22Rv1 (cell line): Measurements from ENCODE around the gene OR10R2.

Experiments used
- ZFX ChIP-seq: fragments of 450-650 bp; IDR thresholded peaks from 2 replicates; pipeline ENCODE4 v1.6.1; 2017; ENCODE audit warnings: antibody characterized with exemption, borderline replicate concordance
- TF ChIP-seq, protein P1 (sequence below): fragments of 450-650 bp; IDR thresholded peaks from 2 replicates; pipeline ENCODE4 v1.5.1; 2017; ENCODE audit warnings: mild to moderate bottlenecking

DNA sequence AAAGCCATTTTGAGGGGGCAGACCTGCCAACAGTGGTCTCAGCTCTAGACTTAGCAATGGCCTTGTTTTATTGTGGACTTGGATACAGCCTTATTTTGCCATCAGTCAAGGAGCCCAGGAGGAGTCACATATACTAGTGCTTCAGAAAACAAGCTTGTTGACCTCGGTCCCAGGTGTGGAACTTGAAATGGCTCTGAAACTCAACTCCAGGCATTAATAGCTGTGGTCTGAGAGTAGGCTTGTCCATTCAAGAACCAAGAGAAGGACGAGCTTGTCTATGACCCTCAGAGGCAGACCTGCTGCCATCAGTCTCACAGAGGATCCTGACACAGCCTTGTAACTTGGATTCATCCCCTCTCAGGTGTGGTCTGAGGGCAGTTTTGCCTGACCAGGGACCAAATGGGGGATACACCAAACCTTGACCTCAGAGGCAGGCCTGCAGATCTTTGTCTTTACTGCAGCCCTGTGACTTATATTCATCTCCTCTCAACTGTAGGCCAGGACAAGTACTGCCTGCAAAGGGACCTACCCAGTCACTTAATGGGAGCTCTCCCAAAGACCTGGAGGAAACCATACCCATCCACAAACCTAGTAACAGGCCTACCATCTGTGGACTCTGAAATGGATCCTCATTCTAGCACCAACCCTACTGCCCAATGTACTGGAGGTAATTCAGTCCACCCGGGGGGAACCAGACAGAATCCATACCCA lies 49.1 kb downstream of the OR10R2 start:
- no peak for TF ChIP-seq ZFX
- TF ChIP-seq, protein P1, sequence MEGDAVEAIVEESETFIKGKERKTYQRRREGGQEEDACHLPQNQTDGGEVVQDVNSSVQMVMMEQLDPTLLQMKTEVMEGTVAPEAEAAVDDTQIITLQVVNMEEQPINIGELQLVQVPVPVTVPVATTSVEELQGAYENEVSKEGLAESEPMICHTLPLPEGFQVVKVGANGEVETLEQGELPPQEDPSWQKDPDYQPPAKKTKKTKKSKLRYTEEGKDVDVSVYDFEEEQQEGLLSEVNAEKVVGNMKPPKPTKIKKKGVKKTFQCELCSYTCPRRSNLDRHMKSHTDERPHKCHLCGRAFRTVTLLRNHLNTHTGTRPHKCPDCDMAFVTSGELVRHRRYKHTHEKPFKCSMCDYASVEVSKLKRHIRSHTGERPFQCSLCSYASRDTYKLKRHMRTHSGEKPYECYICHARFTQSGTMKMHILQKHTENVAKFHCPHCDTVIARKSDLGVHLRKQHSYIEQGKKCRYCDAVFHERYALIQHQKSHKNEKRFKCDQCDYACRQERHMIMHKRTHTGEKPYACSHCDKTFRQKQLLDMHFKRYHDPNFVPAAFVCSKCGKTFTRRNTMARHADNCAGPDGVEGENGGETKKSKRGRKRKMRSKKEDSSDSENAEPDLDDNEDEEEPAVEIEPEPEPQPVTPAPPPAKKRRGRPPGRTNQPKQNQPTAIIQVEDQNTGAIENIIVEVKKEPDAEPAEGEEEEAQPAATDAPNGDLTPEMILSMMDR: no peak
